Endothelial cell of umbilical vein (primary cell): ENCODE measurements around the gene SAMD1. TPM values are rescaled to one million over a fixed set of nuclear protein-coding genes. Genes with fewer than 3 reads are reported as not detected.

Experiments
- BruUV-seq: library from RNA; stranded (reverse); fragments of 400-500 nt; replicated peaks from 2 replicates; lab custom pipeline; 2021; lab: Mats Ljungman, UMichigan
- CTCF ChIA-PET: fragments of 300-600, 350-600 bp; sonication (Branson Sonifier 250); formaldehyde crosslinking; loops from one replicate; lab custom pipeline; 2021; ENCODE audit warnings: antibody characterized with exemption, inconsistent platforms; lab: Charles Lee
- POLR2A ChIA-PET: fragments of 300-600, 350-600 bp; sonication (Branson Sonifier 250); formaldehyde crosslinking; loops from one replicate; lab custom pipeline; 2021; ENCODE audit warnings: antibody characterized with exemption, inconsistent platforms; lab: Charles Lee
- DNase-seq: peaks from one replicate; pipeline ENCODE4 v3.0.0-alpha.2; 2011; ENCODE audit warnings: low read depth, low spot score
- FAIRE-seq: peaks from 2 replicates; lab custom pipeline; 2011; peaks lifted over from hg19 to GRCh38; lab: Jason Lieb, UNC
- H2AFZ ChIP-seq: 2 replicates; pipeline ENCODE4 v1.6.0; 2012; ENCODE audit warnings: low read depth, low read length, control low read depth, inconsistent platforms
- H3K27ac ChIP-seq: 2 replicates; pipeline ENCODE4 v1.5.1; 2011; ENCODE audit warnings: low read depth, mild to moderate bottlenecking, control low read depth, low read length, moderate library complexity; ENCODE audit not compliant: insufficient read depth
- H3K27me3 ChIP-seq, 2 experiments: 2 replicates each; pipeline versions ENCODE4 v1.6.0 to v1.6.1; 2011; ENCODE audit warnings: low read length in 2 of 2, mixed read lengths in 1 of 2; ENCODE audit not compliant: control insufficient read depth in 2 of 2, insufficient read depth in 2 of 2
- H3K36me3 ChIP-seq, 2 experiments: 2 replicates in 1 of 2; 3 replicates in 1 of 2; pipeline ENCODE4 v1.5.1; 2011; ENCODE audit warnings: low read length in 2 of 2, mild to moderate bottlenecking in 1 of 2, moderate library complexity in 1 of 2; ENCODE audit not compliant: control insufficient read depth in 2 of 2, insufficient read depth in 2 of 2; ENCODE audit errors: extremely low read depth in 1 of 2
- H3K4me1 ChIP-seq: 3 replicates; pipeline ENCODE4 v1.5.1; 2011; ENCODE audit warnings: mild to moderate bottlenecking, low read length; ENCODE audit not compliant: control insufficient read depth, insufficient read depth; ENCODE audit errors: extremely low read depth
- H3K4me2 ChIP-seq: 2 replicates; pipeline ENCODE4 v1.6.1; 2011; ENCODE audit warnings: low read length, control low read depth, mixed read lengths; ENCODE audit not compliant: insufficient read depth
- H3K4me3 ChIP-seq, 3 experiments: fragments of 200-600 bp in 1 of 3; sonication (generic), shearing (Covaris generic) in 1 of 3; replicated peaks in 1 of 3; 2 replicates each; pipeline ENCODE4 v1.5.1; 2011 to 2016; ENCODE audit warnings: control low read depth in 3 of 3, low read length in 3 of 3, mild to moderate bottlenecking in 2 of 3, inconsistent platforms in 1 of 3, low read depth in 1 of 3, moderate library complexity in 1 of 3; ENCODE audit not compliant: insufficient read depth in 1 of 3
- H3K79me2 ChIP-seq: 2 replicates; pipeline ENCODE4 v1.6.0; 2012; ENCODE audit warnings: low read length, inconsistent platforms; ENCODE audit not compliant: control insufficient read depth, insufficient read depth
- H3K9ac ChIP-seq: replicated peaks from 2 replicates; pipeline ENCODE3; 2011; ENCODE audit warnings: low read length, control low read depth; ENCODE audit not compliant: insufficient read depth; ENCODE audit errors: extremely low read depth
- H3K9me1 ChIP-seq: replicated peaks from 3 replicates; pipeline ENCODE4 v1.6.0; 2011; ENCODE audit warnings: mild to moderate bottlenecking, low read length; ENCODE audit not compliant: control insufficient read depth, insufficient read depth; ENCODE audit errors: extremely low read depth
- H3K9me3 ChIP-seq: replicated peaks from 2 replicates; pipeline ENCODE4 v1.5.1; 2012; ENCODE audit warnings: low read length, inconsistent platforms; ENCODE audit not compliant: control insufficient read depth, insufficient read depth
- H4K20me1 ChIP-seq: replicated peaks from 2 replicates; pipeline ENCODE3; 2011; ENCODE audit warnings: mild to moderate bottlenecking, low read length; ENCODE audit not compliant: control insufficient read depth, insufficient read depth; ENCODE audit errors: extremely low read depth
- EZH2 ChIP-seq: IDR thresholded peaks from 2 replicates; pipeline ENCODE4 v1.6.1; 2012; ENCODE audit warnings: borderline replicate concordance, low read depth, mild to moderate bottlenecking, moderate library complexity, low read length, inconsistent platforms; ENCODE audit not compliant: severe bottlenecking
- FOS ChIP-seq: IDR thresholded peaks from 2 replicates; pipeline ENCODE4 v1.6.1; 2011; ENCODE audit warnings: mild to moderate bottlenecking, low read length, moderate library complexity, borderline replicate concordance; ENCODE audit not compliant: insufficient read depth
- GATA2 ChIP-seq: IDR thresholded peaks from 2 replicates; pipeline ENCODE4 v1.7.0; 2011; ENCODE audit warnings: low read depth, mild to moderate bottlenecking, moderate library complexity, mixed read lengths, low read length; ENCODE audit not compliant: insufficient read length, insufficient read depth
- JUN ChIP-seq: IDR thresholded peaks from 2 replicates; pipeline ENCODE4 v1.6.1; 2011; ENCODE audit warnings: borderline replicate concordance, low read depth; ENCODE audit not compliant: insufficient read length, insufficient read depth
- MAX ChIP-seq: IDR thresholded peaks from 2 replicates; pipeline ENCODE4 v1.6.1; 2011; ENCODE audit not compliant: insufficient read depth, insufficient read length
- MYC ChIP-seq: IDR thresholded peaks from one replicate; pipeline ENCODE4 v1.6.1; 2011; ENCODE audit warnings: mild to moderate bottlenecking, low read depth, low read length
- POLR2A ChIP-seq: IDR thresholded peaks from 2 replicates; pipeline ENCODE4 v1.6.1; 2012; ENCODE audit warnings: low read depth, mild to moderate bottlenecking, control low read depth, low read length
- POLR2AphosphoS5 ChIP-seq: IDR thresholded peaks from 2 replicates; pipeline ENCODE4 v1.6.1; 2012; ENCODE audit warnings: low read depth, mild to moderate bottlenecking, control low read depth, low read length, moderate library complexity; ENCODE audit not compliant: insufficient read depth
- dilution Hi-C: fragments of 300-500 bp; cut with MboI; formaldehyde crosslinking; loops from one replicate; pipeline ENCODE4 v1.15.0; 2019; ENCODE audit warnings: low sequenced_read_pairs; ENCODE audit not compliant: extremely low pct_ligation_motif_present
- intact Hi-C: fragments of 100-400 bp; cut with micrococcal nuclease; formaldehyde crosslinking; loops from one replicate; pipeline ENCODE4 v1.10.0; 2022
- polyA plus RNA-seq, 4 experiments: library from polyadenylated mRNA; depleted of rRNA in 3 of 4; stranded (reverse) in 3 of 4; unstranded in 1 of 4; fragments of >200 nt; gene quantifications; 2 replicates each; pipeline versions ENCODE4 v1.2.1 to v1.2.3, GENCODE V29; 2011 to 2012; ENCODE audit warnings: missing spikeins in 1 of 4
- total RNA-seq: library from RNA; stranded (reverse); gene quantifications from 2 replicates; pipeline ENCODE4 v1.2.3, GENCODE V29; 2021
- TF ChIP-seq, protein P1 (sequence below), 2 donors: IDR thresholded peaks; 1 replicate in 1 of 2; 2 replicates in 1 of 2; pipeline ENCODE4 v1.5.1; 2011; ENCODE audit warnings: low read length in 2 of 2, mild to moderate bottlenecking in 2 of 2, moderate library complexity in 2 of 2, control low read depth in 1 of 2, inconsistent platforms in 1 of 2, low read depth in 1 of 2; ENCODE audit not compliant: insufficient read depth in 1 of 2; ENCODE audit errors: extremely low read depth in 1 of 2

SAMD1 gene
- total and polyA plus RNA-seq, 2 donors (not counting 3 experiments of a cell fraction or from before 2014, with no cell fraction given) = 14.1 to 35.9 TPM

DNA sequence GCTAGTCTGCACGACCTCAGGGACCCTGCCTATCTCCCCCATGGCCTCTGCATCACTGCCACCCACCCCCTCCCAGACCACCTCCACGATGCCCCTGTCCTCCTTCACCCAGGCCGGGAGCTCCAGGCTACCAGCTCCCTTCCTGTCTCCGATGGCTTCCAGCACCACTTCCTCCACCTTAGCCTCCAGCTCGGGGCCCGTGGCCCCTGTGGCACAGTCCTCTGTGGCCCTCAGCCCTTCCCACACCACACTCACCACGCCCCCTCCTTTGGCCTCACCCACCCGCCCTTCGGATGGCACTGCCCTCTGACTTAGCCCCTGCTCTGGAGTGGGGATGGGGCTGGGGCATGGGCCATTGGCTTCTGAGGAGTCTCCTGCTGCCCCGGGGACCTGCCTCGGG lies 35.8 kb downstream of the SAMD1 start:
- intact Hi-C loops = loop anchor here (5.0 kb wide), 1 partner anchor 172 kb away; no protein-coding TSS in a partner anchor
- no TSS peak for BruUV-seq
- H3K4me2 ChIP-seq = no peak overlapping the region

More for the DNA sequence above, 35.8 kb downstream of the SAMD1 start:
- Histone ChIP-seq H4K20me1 (no peaks in the 10 kb centered on the region), H3K9ac (no peak overlapping the region), H3K9me1 (no peaks in the 10 kb centered on the region), H3K27me3 (peaks cover 6 to 8% of the 10 kb centered on the region in 2 experiments), H3K9me3 (no peaks in the 10 kb centered on the region), H3K36me3 (no peaks in the 10 kb centered on the region), H2AFZ (no peak overlapping the region), H3K79me2 (no peaks in the 10 kb centered on the region), H3K4me1 (no peaks in the 10 kb centered on the region), H3K27ac (no peak overlapping the region), H3K4me3 (no peak overlapping the region)
- no peak for FAIRE-seq
- DNase-seq = no peak
- TF ChIP-seq MAX = no peak
- TF ChIP-seq POLR2A = no peak
- TF ChIP-seq, protein P1, sequence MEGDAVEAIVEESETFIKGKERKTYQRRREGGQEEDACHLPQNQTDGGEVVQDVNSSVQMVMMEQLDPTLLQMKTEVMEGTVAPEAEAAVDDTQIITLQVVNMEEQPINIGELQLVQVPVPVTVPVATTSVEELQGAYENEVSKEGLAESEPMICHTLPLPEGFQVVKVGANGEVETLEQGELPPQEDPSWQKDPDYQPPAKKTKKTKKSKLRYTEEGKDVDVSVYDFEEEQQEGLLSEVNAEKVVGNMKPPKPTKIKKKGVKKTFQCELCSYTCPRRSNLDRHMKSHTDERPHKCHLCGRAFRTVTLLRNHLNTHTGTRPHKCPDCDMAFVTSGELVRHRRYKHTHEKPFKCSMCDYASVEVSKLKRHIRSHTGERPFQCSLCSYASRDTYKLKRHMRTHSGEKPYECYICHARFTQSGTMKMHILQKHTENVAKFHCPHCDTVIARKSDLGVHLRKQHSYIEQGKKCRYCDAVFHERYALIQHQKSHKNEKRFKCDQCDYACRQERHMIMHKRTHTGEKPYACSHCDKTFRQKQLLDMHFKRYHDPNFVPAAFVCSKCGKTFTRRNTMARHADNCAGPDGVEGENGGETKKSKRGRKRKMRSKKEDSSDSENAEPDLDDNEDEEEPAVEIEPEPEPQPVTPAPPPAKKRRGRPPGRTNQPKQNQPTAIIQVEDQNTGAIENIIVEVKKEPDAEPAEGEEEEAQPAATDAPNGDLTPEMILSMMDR (IDR thresholded peaks at IDR 0.05; ENCODE audit: extremely low read depth in 1 of 2, insufficient read depth in 1 of 2, low read depth in 1 of 2, low read length in 2 of 2) = no peak
- TF ChIP-seq GATA2 = no peak
- TF ChIP-seq MYC = no peak
- no peak for TF ChIP-seq JUN
- TF ChIP-seq POLR2AphosphoS5 = no peak
- TF ChIP-seq EZH2 = no peak
- TF ChIP-seq FOS = no peak
- CTCF ChIA-PET = interaction anchor here (1.0 to 1.1 kb wide), 2 partner anchors 12 to 17 kb away, joined by 4 to 7 read pairs; partner anchors contain the start of gene MISP3
- dilution Hi-C loops = no loop called here
- POLR2A ChIA-PET = no interaction called here
